Mucosa of descending colon (tissue), 3 donors: ENCODE measurements around the gene LZTR1. TPM values are rescaled to one million over a fixed set of nuclear protein-coding genes. Genes with fewer than 3 reads are reported as not detected.
"Not testable (repeated sequence)": the region's sequence is repeated elsewhere in the genome, so short reads cannot be mapped to it uniquely, and the experiment has no call there.

Experiments
- ATAC-seq: fragments of 200-7000 bp; cut with Tn5 transposase; one replicate; pipeline ENCODE4 v1.9.1; 2020; ENCODE audit warnings: mild to moderate bottlenecking, moderate library complexity
- DNase-seq, 3 donors: peaks; one replicate each; pipeline ENCODE4 v3.0.0-alpha.2; 2020
- H3K36me3 ChIP-seq: fragments of 200-600 bp; one replicate; pipeline ENCODE4 v1.8.0; 2021; ENCODE audit warnings: low read depth, mild to moderate bottlenecking
- H3K4me1 ChIP-seq: fragments of 200-600 bp; one replicate; pipeline ENCODE4 v1.8.0; 2021; ENCODE audit warnings: low read depth, mild to moderate bottlenecking
- H3K4me3 ChIP-seq: fragments of 200-600 bp; one replicate; pipeline ENCODE4 v1.8.0; 2021; ENCODE audit warnings: mild to moderate bottlenecking
- H3K9me3 ChIP-seq: fragments of 200-600 bp; one replicate; pipeline ENCODE4 v1.8.0; 2021; ENCODE audit warnings: mild to moderate bottlenecking
- CTCF ChIP-seq: fragments of 200-600 bp; IDR thresholded peaks from one replicate; pipeline ENCODE4 v1.8.0; 2022; ENCODE audit warnings: antibody characterized with exemption, mild to moderate bottlenecking
- intact Hi-C, 2 donors: fragments of 100-400 bp; cut with DNase I in 1 of 2; cut with micrococcal nuclease in 1 of 2; formaldehyde crosslinking; loops; one replicate each; pipeline versions ENCODE4 v1.11.0 to v1.11.1; 2022; cut with DNase I, micrococcal nuclease
- total RNA-seq, 3 donors: library from RNA; stranded (reverse); fragmentation: NEBNext Ultra II Directional in 2 of 3; extraction: Animal tissue kit (Norgen Biotek cat#: 25700) in 2 of 3; gene quantifications; one replicate each; pipeline versions ENCODE4 v1.2.1 to v1.2.4, GENCODE V29; 2021 to 2023
- donor health status: DM: no; HTN: no; CAD: no; lungs with moderate emphysema.
- donor health status: DM: no; HTN: no; CAD: no.
- donor health status: DM: no; HTN: yes; CAD: no.

Gene LZTR1
- total RNA-seq, 3 donors from 2014 or later: 42.9 to 71.3 (median 43.6) TPM

- DNase-seq (peak; percentile 98 to 99 (median 98)), ATAC-seq (peak; percentile 95)
- H3K36me3 ChIP-seq: no peaks in the 10 kb centered on the region
- no peak for TF ChIP-seq CTCF
- H3K4me3 ChIP-seq: peak within 1 kb of the TSS; percentile 67
- H3K9me3 ChIP-seq: no peaks in the 10 kb centered on the region
- peaks cover 30% of the 10 kb centered on the region for H3K4me1 ChIP-seq
- intact Hi-C loops: no loop called here
Observed at GRCh38 chr22:21001601-21002325, 19.7 kb downstream of the LZTR1 start, which contains the start of gene THAP7. Gene THAP7 (minus strand): TSS chr22:21002118. CDS start chr22:21001911, 207 bp downstream.

- peaks cover 30% of the 10 kb centered on the region for H3K4me1 ChIP-seq
- no peaks in the 10 kb centered on the region for H3K9me3 ChIP-seq
- ATAC-seq: no peak
- no peak for TF ChIP-seq CTCF
- intact Hi-C loops: no loop called here
- H3K36me3 ChIP-seq: no peaks in the 10 kb centered on the region
- H3K4me3 ChIP-seq: no peak overlapping the region
- DNase-seq: peak in 1 of 3 donors; percentile 47
Observed at GRCh38 chr22:21003782-21004181, 21.7 kb downstream of the LZTR1 start.

GRCh38 chr22:21009208-21009607, 27.1 kb downstream of the LZTR1 start:
- H3K9me3 ChIP-seq, H3K4me1 ChIP-seq, intact Hi-C loops, H3K36me3 ChIP-seq, DNase-seq, ATAC-seq, H3K4me3 ChIP-seq: not testable (repeated sequence)

GRCh38 chr22:21009638-21010425, 27.7 kb downstream of the LZTR1 start:
- peaks cover 12% of the 10 kb centered on the region for H3K4me1 ChIP-seq
- H3K4me3 ChIP-seq: no peak overlapping the region
- intact Hi-C loops: no loop called here
- ATAC-seq (peak; percentile 20), DNase-seq (peak in 1 of 3 donors; percentile 68)
- no peaks in the 10 kb centered on the region for H3K9me3 ChIP-seq
- H3K36me3 ChIP-seq: no peaks in the 10 kb centered on the region
- TF ChIP-seq CTCF: no peak

GRCh38 chr22:21010426-21011113, 28.5 kb downstream of the LZTR1 start:
- Histone ChIP-seq H3K4me1 (peaks cover 19% of the 10 kb centered on the region), H3K9me3 (no peaks in the 10 kb centered on the region), H3K36me3 (no peaks in the 10 kb centered on the region), H3K4me3 (no peak overlapping the region)
- intact Hi-C loops: no loop called here
- TF ChIP-seq CTCF: no peak
- ATAC-seq (no peak), DNase-seq (no peak)
